GM12874 (cell line): Measurements from ENCODE around the gene LIAS.

Experiments
- TF ChIP-seq, protein P1 (sequence below): IDR thresholded peaks from 2 replicates; pipeline ENCODE4 v1.5.1; 2011; ENCODE audit warnings: low read depth, mild to moderate bottlenecking, control low read depth, low read length, moderate library complexity; ENCODE audit not compliant: insufficient read depth

Gene LIAS

DNA sequence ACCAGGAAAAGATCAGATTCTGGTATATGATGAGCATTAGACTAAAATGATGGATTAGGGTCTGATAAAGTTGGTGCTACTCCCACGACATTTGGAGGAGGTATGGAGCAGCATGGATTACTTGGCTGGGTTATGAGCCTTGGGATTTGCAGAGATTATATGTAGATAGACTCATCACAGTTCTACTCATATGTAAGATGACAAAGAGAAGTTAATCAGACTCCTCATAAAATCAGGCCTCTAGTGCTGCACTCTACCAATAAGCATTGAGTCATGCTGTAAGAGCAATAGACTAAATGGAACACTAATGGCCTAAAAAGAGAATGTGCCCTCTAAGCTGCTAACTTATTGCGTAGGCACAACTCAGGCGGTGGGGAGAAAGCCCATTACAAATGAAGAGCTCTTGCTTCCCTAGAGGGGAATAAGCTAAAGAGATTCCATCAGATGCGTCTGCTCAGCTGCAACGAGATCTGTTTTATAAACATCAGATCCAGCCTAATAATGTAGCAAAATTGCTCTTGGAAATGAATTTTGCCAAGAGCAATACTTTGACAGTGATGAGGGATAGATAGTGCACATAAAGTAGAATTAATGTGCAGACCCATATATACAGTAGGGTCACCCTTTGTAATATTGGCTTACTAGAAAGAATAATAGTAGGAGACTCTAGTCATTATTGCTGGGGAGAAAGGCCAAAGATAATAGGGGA, 17.5 kb downstream of the LIAS start:
- TF ChIP-seq, protein P1, sequence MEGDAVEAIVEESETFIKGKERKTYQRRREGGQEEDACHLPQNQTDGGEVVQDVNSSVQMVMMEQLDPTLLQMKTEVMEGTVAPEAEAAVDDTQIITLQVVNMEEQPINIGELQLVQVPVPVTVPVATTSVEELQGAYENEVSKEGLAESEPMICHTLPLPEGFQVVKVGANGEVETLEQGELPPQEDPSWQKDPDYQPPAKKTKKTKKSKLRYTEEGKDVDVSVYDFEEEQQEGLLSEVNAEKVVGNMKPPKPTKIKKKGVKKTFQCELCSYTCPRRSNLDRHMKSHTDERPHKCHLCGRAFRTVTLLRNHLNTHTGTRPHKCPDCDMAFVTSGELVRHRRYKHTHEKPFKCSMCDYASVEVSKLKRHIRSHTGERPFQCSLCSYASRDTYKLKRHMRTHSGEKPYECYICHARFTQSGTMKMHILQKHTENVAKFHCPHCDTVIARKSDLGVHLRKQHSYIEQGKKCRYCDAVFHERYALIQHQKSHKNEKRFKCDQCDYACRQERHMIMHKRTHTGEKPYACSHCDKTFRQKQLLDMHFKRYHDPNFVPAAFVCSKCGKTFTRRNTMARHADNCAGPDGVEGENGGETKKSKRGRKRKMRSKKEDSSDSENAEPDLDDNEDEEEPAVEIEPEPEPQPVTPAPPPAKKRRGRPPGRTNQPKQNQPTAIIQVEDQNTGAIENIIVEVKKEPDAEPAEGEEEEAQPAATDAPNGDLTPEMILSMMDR = no peak

DNA sequence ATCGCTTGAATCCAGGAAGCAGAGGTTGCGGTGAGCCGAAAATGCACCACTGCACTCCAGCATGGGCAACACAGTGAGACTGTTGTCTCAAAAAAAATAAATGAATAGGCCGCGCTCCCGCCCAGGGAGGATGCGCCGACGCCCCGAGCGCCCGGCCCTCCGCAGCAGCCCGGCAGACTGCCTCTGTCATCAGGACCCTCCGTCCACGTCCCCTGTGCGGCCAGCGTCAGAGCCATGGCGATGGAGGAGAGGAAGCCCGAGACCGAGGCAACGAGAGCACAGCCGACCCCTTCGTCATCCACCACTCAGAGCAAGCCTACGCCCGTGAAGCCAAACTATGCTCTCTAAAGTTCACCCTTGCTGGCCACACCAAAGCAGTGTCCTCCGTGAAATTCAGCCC, 21.4 kb downstream of the LIAS start:
- TF ChIP-seq, protein P1 = no peak

DNA sequence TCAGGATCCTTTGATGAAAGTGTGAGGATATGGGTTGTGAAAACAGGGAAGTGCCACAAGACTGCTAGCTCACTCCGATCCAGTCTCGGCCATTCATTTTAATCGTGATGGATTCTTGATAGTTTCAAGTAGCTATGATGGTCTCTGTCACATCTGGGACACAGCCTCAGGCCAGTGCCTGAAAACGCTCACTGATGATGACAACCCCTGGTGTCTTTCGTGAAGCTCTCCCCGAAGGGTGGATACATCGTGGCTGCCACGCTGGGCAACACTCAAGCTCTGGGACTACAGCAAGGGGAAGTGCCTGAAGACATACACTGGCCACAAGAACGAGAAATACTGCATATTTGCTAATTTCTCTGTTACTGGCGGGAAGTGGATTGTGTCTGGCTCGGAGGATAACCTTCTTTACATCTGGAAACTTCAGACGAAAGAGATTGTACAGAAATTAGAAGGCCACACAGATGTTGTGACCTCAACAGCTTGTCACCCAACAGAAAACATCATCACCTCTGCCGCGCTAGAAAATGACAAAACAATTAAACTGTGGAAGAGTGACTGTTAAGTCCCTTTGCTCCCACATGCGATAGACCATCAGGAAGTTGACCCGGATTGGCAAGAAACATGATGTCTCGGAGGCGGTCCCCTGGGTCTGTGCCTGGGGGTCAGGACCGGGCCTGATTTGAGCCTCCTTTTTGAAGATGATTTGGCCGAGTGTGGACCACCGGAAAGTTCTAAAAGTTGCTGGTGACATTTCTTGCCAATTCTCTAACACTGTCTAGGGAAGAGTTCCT, 22.2 kb downstream of the LIAS start:
- TF ChIP-seq, protein P1 = no peak

DNA sequence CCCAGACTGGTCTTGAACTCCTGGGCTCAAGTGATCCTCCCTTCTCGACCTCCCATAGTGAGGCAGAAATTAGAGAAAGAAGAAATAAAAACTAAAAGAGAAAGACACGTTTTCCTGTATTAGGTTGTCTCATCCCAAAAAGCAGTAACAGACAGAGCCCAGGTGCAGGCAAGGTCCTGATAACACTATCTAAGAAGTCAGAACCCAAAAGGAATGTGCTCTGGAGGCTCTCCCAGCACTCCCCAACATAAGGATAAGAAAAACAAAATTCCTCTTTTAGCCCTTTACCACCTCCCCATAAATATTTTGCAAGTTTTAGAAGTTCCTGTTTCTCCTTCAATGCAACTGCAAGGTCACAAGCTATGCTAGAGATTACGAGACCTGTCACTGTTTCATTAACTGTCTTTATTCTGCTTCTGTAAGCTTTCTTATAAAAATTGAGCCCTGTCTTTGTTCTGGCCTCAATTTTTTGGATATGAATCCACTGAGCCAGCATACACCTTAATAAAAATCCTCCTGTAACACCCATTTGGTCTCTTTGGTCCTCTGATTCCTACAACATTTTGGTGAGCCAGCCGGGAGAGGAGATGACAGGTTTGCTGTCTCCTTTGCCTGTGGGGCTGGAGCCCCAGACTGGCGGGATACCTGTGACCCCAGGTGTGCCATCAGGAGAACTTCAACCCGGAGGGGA, 25.9 kb downstream of the LIAS start:
- TF ChIP-seq, protein P1 = no peak

DNA sequence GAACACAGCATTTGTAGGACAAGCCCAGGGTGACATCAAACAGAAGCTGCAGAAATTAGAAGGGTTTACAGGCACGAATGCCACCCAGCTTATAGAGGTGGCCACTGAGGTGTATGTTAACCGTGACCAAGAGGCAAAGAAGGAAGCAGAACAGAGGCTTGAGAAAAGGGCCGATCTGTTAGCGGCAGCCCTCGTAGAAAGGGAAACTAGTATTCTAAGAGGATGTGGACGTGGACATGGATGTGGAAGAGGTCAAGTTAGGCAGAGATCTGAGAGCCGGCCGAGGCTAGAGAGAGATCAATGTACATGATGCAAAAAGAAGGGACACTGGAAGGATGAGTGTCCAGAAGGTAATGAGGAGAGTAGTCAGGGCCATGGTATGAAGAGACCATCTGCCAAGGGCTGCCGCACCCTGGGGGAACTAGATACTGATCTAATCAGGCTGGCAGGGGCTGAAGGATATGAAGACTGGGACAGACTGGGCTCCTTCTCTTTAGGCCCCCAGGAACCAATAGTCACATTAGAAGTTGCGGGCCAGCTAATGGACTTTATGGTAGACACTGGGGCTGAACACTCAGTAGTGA, 27.5 kb downstream of the LIAS start:
- TF ChIP-seq, protein P1 = no peak

DNA sequence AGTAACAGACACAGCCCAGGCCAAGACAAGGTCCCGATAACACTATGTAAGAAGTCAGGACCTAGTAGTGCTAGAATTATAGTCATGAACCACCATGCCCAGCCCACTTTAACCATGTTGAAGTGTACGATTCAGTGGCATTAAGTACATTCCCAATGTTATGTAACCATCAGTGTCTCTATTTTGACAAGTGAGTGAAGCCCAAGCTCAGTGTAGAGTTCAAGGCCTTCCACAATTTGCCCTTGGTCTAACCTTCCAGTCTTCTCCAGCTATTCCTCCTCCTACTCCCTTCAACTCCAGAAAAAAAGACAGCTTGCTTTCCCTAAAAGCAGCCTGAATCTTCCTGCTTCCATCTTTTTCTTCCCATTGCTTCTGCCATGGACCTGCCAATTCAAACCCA, 31.5 kb downstream of the LIAS start:
- TF ChIP-seq, protein P1 = no peak

DNA sequence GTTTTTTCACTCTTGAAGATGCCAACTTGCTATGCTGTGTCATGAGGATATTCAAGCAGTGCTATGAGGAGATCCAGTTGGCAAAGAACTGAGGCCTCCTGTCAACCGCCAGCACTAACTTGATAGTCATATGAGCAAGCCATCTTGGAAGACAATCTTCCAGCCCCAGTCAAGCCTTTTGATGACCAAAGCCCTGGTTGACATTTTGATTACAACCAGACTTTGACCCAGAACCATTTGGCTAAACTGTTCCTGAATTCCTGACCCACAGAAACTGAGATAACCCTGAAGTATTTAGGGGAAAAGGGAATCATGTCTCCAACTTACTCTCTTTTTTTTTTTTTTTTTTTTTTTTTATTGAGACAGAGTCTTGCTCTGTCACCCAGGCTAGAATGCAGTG, 35.5 kb downstream of the LIAS start:
- TF ChIP-seq, protein P1 = no peak
